NCI-H2196 treated with DMSO at 0.1 percent for 48 hours (cell line): ENCODE results near the gene VEZT.
"Not testable (repeated sequence)": the region's sequence is repeated elsewhere in the genome, so short reads cannot be mapped to it uniquely, and the experiment has no call there.

Experiments used
- DNase-seq: peaks from one replicate; lab custom pipeline; 2025; ENCODE audit not compliant: unreplicated experiment; lab: John Stamatoyannopoulos, UW

VEZT gene, protein sequence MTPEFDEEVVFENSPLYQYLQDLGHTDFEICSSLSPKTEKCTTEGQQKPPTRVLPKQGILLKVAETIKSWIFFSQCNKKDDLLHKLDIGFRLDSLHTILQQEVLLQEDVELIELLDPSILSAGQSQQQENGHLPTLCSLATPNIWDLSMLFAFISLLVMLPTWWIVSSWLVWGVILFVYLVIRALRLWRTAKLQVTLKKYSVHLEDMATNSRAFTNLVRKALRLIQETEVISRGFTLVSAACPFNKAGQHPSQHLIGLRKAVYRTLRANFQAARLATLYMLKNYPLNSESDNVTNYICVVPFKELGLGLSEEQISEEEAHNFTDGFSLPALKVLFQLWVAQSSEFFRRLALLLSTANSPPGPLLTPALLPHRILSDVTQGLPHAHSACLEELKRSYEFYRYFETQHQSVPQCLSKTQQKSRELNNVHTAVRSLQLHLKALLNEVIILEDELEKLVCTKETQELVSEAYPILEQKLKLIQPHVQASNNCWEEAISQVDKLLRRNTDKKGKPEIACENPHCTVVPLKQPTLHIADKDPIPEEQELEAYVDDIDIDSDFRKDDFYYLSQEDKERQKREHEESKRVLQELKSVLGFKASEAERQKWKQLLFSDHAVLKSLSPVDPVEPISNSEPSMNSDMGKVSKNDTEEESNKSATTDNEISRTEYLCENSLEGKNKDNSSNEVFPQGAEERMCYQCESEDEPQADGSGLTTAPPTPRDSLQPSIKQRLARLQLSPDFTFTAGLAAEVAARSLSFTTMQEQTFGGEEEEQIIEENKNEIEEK

DNA sequence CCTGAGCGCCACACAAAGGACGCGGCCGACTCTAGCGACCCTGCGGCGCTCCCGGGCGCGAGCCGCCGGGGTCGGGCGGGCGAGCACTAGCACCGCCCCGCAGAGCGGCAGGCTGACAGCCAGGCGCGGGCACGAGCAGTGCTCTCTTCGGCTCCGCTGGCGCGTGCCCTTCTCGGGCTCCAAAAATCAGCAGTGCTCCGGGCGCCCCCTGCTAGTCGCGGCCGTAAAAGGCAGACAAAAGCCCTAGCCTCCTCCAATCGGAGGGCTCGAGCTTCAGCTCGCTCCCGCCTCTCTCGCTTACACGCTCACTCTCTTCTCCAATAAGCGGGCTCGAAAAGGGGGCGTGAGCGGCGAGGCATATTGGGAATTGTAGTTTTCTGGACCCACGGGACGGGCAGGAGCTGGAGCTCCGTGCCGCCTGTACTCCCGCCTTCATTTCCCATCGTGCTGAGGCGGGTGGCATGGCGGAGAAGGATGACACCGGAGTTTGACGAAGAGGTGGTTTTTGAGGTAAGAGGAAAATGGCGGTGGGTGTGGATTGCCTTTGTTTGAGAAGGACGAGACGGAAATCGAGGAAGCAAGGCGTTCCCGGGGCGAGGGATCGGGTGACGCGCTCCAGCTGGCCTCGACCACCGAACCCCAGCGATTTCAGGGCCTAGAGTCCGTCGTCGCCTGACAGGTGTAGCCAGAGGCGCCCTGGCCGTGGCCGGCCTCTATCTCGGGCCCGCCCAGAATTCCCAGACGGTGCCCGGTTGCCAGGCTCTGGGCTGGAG, at the start of gene VEZT, which contains the start of gene FGD6:
VEZT (plus strand) TSS at position 431 of the 773 bp plus-strand sequence; CDS start at position 475, 44 bp downstream.
FGD6 (minus strand) TSS at position 91 of the 773 bp plus-strand sequence. CDS start 227 bp downstream, outside the sequence.
- DNase-seq: peak; percentile 99

DNA sequence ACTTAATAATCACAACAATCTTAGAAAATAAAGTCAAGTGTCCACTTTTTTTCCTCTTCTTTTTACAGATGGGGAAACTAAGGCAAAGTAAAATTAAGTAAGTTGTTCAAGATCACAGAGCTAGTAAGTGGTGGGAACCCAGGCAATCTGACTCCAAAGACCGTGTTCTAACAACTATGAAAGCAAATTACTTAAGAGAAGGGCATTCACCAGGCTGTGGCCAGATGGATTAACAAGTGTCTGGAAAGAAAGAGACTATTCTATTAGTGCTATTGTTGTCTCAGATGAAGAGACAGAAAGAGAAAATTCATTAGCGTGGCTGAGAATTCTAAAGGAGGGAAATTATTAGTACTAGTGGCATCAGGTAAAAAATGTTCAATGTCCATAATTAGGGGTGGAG, 48.9 kb upstream of the VEZT start:
- DNase-seq: no peak

DNA sequence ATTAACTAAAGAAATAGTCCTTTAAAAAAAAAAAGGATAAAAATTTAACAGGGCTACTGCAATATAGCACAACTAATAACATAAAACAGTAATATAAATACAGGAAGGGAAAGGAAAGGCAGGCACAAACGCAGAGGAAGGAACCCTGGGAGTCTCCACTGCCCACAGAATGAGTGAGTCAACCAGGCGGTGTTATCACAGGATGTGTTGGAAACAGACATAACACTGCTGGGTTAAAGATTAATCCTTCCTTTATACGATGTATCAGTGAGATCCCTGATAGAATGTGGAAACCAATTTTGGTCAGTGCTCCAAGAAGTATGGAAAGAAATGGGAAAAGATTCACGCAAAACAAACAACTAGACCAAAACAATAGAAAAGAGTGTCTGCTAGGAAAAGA, 48.2 kb upstream of the VEZT start:
- DNase-seq: no peak

DNA sequence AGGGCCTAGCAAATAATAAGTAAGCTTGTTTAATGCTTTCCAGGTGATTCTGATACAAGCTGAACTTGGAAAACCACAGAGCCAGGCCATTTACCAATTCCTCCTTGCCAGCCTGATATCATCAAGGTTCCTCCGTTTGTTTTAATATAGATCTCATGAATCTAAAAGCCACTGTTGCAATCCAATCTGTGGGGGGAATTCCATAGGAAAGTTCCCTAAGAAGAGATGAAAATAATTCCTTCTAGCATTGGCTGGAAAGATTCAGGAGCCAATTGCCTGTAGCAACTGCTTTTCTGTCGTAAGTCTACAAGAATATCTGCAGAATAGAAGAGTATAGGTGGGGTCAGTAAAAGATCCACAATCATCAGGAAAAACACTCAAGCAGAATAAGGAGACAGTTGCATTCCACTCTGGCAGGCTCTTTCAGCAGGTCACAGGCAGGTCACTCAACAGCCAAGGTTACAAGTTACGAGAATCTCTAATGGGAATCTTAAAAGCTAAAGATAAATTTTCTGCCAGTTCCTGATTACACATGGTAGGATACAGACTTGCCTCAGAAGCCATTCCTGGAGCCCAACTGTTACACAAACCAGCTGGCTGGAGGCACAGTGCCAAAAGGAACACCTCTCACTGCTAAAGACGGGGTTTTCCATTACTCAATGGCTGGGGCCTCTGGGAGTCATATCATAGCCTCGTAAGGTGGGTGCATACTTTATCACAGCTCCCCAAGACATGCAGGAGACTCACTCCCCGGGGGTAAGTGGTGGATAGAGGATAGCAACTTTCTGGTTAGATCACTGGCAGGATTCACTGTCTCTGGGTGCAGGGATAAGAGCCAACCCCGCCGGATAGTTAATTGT, 44.0 kb upstream of the VEZT start:
- no peak for DNase-seq

DNA sequence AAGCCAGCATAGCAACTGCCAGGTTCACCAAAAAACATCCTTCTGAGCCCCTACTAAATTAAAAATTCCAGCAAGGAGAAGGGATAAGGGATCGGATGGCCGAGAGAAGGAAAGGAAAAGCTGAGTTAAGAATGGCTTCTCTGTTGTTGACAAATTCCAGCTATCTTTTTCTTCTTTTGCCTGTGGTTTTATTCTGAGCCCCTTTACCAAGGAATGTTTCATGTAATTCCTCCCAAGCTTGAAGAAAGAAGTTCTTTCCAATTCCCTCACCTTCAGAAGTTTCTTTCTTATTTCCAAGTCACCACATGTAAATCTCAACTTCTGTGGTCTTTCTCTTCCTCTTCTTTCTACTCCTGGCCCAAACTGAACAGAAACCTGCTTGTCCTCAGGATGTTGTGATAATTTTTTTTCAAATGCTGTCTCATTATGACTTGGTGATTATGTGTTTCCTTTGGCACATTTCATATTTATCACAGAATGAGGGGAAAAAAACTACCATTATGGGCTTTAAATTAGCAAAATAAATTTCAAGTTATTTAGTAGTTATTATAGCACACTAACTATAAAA, 40.3 kb upstream of the VEZT start:
- no peak for DNase-seq

DNA sequence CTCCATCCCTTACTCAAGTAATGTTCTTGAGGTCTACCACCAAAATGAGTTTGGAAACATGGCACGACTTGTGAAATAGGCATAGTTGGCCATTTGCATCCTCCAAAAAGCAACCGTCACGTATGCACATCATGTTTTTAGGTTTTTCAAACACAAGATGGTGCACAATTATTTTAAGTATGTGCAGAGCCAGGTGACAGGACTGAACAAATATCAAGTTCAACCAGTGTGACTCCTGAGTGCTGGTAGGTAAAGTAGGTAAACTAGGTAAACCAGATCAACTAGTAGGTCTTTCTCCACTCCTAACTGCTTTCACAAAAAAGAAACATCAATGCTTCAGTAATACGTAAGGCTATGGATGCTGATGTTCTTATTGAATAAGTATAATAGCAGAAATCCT, 39.5 kb upstream of the VEZT start:
- no peak for DNase-seq

DNA sequence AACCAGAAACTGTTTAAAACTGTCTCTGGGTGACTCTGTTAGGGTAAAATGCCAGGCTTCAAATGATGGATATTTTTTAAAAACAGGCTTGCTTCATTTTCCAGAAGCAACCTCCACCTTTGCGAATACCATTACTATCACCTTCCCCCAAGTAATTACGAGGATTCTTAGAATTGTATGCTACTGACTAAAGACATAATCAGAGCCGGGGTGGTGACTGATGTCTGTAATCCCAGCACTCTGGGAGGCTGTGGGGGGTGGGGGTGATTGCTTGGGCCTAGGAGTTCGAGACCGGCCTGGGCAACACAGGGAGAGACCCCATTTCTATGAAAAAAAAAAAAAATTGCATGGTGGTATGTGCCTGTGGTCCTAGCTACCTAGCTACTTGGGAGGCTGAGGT, 38.6 kb upstream of the VEZT start:
- no peak for DNase-seq

DNA sequence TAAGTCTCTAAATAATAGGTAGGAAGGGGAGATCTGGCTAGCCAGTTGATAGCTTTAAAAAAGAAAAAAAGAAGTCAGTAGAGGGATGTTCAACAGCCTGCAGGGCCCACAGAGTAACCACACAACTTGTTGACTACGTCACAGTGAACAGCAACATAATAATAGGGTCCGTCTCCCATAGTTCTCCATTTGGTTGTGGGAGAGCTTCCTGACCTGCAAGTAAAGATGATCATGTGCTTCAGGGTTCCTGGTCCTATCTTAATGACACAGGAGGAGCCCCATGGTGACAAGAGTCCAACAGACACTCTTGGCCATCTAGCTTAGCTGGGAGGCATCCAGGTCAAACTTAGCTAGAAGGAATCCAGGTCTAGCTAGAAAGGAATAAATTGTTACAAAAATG, 36.5 kb upstream of the VEZT start:
- DNase-seq: no peak

DNA sequence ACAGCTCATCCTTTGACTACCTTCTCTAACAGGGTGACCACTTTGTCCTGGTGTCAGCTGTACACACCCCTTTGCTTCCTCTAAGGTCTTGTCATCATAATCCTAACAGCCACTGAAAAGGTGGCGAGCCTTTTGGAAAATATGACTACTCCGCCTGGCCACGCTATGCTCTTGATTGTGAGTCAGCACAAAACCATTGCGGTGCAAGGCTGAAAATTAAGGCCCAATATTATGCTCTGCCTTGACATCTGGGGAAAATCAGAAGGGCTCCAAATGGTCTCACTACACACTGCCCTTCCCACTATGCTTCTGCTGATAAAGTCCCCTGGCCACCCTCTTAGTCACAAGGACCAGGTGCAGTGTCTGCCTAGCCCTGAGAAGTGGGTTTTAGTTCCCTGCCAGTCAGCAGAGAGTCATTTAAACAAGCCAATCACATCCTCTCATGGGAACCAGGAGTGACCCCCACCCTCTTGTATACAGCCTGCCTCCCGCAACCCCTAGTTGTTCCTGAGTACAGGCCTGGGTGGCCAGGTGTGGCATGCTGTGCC, 34.7 kb upstream of the VEZT start:
- no peak for DNase-seq

DNA sequence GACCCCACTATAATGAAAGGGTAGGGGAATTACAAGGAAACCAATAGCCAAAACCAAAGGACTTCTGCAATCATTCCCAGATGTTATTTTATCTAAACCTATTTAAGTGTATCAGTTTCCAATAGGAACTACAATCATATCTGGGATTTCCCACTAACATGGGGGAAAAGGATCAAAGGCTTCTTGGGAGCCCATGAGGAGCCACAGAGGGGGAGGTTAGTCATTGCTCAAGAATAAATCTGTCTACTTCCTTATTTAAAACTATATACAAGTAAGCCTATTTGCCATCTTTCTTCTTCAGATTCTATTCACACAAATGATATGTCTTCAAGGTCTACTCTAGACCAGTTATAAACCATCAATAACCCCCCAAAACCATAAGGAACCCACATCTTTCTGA, 33.5 kb upstream of the VEZT start:
- DNase-seq: no peak

DNA sequence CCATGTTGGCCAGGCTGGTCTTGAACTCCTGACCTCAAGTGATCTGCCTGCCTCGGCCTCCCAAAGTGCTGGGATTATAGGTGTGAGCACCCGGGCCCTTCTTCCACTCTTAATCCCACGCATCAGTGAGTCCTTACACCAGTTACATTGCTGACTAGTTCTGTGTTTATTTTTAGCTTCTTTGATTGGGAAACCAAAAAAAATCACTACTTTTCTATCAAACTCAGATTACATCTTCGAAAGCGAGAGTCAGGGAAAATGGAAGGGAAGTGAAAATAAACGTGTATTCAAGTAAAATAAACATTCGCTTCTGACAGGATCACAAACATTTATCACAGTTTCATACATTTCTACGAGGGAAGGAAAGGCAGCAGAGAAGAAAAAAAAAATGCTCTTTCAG, 32.5 kb upstream of the VEZT start:
- DNase-seq: no peak

DNA sequence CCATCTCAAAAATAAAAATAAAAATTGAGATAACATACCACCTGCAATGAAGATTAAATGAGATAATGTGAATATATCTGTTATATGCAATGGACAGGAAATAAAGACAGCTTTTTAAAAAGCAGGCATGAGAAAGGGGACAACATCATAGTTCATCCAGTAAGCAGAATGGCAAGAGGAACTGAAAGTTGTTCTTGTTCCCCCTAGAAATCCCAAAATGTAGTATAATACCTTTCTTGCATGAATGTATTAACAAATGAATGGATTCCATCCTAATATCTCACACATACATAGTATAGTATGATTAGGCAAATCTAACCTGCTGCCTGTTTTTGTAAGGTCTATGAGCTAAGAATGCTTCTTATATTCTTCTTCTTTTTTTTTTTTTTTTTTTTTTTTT, 31.8 kb upstream of the VEZT start:
- DNase-seq: no peak

DNA sequence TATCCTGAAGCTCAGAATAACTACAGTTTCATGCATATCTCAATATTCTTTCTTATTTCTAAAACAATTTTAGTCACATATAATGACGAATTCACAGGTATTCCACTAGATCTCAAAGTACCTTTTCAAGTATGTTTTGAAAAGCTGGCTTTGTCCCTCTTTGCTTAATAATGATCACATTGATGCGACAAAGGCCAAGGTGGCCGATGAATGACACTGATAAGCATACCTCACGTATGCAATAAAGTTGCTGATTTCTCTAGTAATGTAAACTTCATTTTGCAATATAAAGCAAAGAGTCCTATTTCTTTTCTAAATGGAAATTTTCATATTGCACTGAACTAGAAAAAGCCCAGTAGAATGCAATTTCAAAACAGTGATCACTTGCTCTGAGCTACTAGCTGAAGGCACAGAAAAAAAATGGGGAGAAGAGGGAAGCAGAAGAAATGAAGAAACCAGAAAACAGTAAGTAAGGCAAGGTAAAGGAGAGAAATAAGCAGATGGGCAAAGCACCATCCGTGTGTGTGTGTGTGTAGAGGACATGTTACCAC, 29.7 kb upstream of the VEZT start:
- no peak for DNase-seq

DNA sequence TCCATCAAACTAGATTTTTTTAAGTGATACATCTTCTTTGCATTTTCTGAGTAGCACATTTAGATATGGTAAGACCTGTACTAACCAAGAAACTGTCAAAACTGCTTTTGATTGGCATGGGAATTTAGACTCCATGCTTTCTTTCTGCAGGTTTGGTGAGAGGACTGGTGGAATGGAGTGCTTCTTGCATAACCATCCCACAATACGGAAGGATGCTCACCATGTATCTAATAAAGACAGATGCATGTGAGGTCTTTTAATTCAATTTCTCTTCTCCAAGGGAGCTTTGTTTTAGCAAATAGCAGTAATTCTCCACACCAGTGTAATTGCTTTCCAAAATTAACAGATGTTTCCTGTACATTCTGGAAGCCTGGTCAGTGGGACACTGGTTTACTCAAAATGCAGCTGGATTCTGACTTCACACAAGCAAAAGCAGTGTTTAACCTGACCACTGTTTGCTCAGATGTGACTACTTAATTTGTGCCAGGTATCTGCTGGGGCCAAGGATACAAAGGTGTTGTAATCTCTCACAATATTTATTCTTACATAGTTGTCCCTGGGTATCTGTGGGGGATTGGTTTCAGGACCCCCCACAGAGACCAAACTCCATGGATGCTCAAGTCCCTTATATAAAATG, 26.4 kb upstream of the VEZT start:
- no peak for DNase-seq

DNA sequence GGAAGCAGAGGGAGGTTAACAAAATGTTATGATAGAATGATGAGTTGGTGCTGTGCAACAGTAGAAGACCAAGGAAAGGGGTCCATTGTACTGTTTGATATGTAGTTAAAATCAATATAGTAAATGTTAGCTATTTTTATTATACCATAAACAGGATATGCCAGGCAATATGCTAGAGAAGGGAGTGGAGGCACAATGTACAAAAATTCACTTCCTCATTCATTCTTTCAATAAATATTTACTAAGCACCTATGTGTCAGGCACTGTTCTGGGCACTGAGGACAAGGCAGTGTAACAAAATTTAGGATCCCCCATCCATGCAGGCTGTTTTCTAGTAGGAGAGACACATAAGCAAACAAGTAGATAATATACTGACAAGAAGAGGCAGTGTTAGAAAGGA, 25.3 kb upstream of the VEZT start:
- DNase-seq: no peak

DNA sequence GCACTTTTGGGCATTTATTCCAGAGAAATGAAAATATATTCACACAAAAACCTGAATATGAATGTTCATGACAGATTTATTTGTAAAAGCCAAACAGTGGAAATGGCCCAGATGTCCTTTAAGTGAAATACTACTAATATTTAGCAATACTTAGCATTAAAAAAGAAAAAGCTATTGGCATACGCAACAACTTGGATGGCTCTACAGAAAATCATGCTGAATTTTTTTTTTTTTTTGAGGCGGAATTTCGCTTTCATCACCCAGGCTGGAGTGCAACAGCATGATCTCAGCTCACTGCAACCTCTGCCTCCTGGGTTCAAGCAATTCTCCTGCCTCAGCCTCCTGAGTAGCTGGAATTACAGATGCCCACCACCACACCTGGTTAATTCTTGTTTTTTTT, 24.5 kb upstream of the VEZT start:
- DNase-seq: no peak

DNA sequence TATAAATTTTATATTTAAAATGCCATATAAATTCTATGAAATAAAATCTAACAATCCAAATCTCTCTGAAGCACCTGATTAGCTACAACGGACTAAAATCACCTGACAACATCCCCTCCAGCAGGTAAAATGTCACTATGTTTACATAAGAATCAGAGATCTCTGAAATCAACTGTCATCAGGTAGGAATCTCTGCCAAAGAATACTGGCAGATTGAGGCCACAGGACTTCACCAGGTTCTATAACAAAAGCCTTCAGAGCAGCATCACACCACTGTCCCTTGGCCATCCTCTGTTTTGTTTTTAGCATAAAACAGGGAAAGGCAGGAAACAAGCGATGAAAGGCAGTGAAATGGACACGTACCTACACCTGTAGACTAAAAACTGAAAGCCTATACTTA, 22.5 kb upstream of the VEZT start:
- DNase-seq: no peak

DNA sequence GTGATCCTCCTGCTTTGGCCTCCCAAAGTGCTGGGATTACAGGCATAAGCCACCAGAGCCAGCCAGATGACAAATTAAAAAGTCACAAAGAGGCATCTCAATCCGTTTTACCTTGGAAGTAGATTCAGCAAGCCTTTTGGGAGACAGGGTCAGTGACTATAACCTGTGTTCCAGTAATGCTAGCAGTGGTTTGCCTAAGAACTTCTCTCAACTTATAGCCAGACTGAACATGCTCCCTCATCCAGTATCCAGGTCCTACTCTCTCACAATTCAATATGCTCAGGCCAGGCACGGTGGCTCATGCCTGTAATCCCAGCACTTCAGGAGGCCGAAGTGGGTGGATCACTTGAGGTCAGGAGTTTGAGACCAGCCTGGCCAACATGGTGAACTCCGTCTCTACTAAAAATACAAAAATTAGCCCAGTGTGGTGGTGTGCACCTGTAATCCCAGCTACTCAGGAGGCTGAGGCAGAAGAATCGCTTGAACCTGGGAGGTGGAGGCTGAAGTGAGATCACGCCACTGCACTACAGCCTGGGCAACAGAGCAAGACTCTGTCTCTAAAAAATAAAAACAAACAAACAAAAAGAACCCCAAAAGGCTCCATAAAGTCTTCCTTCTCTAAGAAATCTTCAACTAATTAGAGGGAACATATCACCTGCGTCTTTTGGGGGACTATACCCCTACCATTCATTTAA, 20.6 kb upstream of the VEZT start:
- DNase-seq: not testable (repeated sequence)

DNA sequence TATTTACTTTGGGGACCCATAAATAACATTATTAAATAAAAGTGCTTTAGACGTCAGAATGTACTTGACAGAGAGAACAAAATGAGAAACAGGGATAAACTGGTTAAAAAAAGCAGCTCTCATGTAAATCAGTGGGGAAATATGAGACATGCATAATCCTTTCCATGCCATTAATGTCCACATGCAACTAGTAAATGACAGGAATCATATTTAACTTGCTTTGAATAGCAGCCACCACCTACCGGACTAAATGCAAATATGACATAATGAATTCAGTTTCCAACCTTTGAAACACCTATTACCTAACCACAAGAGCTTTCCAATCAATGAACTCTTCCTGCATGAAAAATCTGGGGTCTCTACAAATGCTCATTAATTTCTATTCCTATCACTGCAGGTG, 20.0 kb upstream of the VEZT start:
- DNase-seq: no peak
